GM21529 (cell line): ENCODE results near the gene ZNF335.
A peak's percentile ranks its signal among the peaks of the same experiment; 100 is the strongest.
"Not testable (repeated sequence)": the region's sequence is repeated elsewhere in the genome, so short reads cannot be mapped to it uniquely, and the experiment has no call there.

Experiments
- ATAC-seq: cut with Tn5 transposase; IDR thresholded peaks from one replicate; pipeline ENCODE4 v1.9.1; 2021; ENCODE audit not compliant: unreplicated experiment

ZNF335 gene

DNA sequence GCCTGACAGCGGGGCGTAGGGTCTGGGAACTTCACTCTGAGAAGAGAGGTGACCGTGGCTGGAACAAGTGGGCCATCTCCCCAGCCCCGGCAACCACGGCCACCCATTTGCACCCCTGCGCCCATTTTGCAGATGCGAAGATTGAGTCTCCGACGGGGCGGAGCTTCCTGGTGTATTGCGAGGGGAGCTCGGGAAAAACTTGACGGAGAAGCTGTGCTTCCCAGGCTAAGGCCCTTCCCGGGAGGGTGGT lies 653 bp downstream of the ZNF335 start:
- ATAC-seq = peak; percentile 28

GRCh38 chr20:45970646-45971424 lies 1.2 kb downstream of the ZNF335 start:
- peak; percentile 19 for ATAC-seq

DNA sequence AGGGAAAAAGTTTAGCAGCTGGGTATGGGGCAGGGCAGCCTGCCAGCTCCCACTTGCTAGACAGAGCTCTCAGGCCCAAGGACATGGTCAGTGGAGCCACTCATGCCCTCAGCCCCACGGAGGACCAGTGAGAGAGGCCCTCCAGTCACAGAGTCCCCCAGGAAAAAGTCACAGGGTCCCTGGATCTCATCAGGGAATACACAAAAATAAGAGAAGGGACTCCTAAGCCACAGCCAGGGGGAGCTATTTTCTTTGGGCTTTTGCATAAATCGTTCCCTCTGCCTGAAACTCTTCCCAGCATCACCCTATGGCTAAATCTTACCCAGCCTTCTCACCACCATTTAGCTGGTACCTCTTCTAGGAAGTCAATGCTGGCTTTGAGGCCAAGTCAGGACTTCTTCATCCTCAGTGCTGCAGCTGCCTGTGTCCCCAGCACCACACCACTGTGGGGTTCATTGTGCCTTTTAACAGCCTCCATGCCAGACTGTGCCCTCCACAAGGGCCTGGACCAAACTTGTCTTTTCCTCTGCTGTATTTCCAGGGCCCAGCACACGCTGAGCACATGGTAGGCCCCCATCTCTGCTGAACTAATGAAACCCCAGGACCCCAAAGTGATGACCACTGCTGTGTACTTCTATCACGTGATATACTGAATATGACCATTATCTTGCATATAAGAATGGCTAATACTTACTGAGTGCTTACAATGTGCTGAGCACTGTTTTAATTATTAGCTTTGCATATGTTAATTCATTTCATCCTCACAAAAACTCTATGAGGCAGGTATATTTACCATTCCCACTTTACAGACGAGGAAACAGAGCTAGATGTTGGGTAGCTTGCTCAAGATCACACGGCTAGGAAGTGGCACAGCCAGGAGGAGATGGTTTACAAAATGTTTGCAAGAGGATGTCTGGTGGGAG lies 2.0 kb downstream of the ZNF335 start:
- ATAC-seq = no peak

- no peak for ATAC-seq
Observed at GRCh38 chr20:45968801-45969711, 2.9 kb downstream of the ZNF335 start.

DNA sequence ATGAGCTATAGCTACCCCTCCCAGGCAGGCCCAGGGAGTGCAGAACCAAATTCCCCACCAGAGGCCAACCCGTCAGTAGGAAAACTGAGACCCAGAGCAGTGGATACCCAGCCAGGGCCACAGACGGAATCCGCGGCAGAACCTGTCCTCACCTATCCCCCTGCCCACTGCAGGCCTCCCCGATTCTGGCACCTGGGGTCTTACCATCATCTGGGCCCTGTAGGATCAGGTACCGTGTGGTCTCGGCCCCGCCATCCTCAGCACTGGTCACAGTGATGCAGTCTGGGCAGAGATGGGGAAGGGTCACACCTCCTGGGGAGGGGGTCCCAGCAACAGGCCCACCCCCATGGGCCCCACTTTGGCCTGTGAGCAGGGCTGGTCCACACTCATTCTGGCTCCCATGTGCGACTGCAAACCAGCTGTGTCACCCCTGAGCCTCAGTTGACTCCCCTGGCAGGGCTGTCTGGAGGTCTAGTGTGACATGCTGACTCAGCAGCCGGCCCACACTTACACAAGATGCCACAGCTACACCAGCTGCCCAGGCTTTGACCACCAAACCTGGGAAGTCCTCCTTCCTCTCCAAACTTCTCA lies 3.8 kb downstream of the ZNF335 start:
- no peak for ATAC-seq

DNA sequence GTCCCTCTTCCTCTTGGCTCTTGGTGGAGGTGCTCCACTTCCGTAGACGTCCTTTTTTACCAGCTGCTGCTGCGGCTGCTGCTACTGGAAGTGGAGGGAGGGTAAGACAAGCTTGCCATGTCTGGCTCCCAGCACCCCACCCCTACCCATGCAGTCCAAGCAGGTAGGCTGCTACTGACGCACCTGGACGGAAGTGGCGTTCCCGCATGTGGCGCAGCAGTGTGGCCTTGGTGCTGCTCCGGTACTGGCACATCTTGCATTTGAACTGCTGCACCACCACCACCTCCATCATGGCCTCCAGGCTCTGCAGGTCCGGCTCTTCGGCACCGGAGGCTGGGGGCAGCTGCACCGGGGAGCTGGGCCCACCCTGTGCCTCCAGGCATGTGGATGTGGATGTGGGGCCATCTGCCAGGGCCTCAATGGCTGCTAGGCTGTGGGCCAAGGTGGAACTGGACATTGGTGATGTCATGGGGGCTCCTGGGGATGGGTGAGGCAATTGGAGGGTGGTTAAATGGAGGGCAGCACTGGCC lies 4.4 kb downstream of the ZNF335 start:
- no peak for ATAC-seq

- ATAC-seq = peak; percentile 47
Observed at GRCh38 chr20:45965169-45966002, 6.6 kb downstream of the ZNF335 start.

- ATAC-seq = no peak
Observed at GRCh38 chr20:45964006-45964400, 8.0 kb downstream of the ZNF335 start.

- ATAC-seq = no peak
Observed at GRCh38 chr20:45963059-45964005, 8.7 kb downstream of the ZNF335 start.

- no peak for ATAC-seq
Observed at GRCh38 chr20:45962031-45962755, 9.8 kb downstream of the ZNF335 start.

DNA sequence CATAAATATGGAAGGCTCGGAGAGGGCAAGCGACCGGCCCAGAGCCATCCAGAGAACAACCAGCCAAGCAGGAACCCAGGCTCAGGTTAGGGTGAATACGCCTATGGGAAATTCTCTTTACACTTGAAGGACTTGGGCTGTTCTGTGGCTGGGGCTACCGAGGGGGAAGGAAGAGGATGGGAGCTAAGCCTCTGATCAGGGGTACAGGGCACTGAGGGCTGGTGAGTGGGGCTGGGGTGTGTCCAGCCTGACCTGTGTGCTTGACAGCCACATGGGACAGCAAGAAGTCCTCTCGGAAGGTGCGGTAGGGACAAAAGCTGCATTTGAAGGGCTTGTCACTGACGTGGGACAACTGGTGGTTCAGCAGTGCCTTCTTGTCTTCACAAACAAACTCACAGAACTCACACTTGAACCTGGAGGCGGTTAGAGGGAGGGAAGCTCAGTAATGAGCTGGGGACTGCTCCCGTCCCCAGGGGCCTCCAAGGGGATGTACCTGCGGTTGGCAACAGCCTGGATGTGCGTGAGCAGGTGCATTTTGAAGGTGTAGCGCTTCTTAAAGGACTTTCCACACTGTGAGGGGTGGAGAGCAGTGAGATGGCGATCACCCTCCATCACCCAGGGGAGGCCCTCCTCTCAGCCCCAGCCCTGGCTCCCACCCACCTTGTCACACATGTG lies 11.9 kb downstream of the ZNF335 start:
- ATAC-seq = no peak

GRCh38 chr20:45959126-45959525 lies 12.9 kb downstream of the ZNF335 start:
- no peak for ATAC-seq

GRCh38 chr20:45958593-45958992 lies 13.4 kb downstream of the ZNF335 start:
- no peak for ATAC-seq

DNA sequence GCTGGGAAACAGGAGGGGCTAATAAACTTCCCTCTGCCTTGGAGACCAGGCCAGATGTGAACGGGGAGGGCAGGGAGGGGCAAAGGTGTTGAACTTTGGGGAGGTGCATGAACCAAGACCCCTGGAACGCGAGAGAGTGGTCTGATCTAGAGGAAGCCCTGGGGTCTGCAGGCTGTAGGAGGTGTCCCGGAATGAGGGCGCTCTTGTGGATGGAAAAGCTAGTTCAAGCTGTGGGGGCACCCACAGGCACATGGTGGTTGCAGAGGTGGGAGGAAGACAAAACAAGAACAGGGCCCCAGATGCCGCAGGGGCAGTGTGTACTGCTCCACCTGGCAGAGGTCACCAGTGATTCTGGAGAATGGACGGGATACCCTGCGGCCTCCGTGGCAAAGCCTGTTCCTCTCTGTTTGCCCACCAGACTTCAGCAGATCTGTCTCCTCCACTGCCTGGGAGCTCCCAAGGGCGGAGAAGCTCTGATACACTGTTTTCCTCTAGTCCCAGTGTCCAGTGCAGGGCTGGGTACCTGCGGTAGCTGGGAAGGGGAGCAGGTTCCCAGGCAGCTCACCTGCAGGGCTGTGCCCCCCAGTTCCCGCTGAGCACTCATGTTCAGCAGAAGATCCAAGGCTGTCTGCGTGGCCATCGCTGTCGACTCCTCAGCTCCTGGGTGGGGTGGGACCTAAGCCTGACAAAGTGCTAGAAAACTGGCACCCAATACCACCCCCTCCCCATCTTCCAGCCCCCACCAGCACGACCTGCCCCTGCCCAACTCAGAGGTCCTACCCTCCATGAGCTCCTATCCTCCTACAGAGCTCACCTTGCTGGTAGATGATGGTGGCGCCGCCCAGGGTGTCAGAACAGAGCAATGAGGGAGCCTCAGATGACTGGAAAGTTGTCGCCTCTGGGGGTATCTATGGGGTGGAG lies 14.7 kb downstream of the ZNF335 start:
- no peak for ATAC-seq

DNA sequence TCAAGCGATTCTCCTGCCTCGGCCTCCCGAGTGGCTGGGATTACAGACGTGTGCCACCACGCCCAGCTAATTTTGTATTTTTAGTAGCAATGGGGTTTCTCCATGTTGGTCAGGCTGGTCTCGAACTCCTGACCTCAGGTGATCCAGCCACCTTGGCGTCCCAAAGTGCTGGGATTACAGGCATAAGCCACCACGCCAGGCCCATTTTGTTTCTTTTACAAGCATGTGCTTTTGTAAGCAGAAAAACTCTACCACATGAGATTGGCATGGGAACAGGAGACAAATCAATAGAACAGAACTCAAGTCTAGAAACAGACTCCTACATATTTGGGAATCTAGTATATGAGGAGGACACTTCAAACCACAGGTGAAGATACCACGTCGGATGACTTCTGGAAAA lies 15.7 kb downstream of the ZNF335 start:
- ATAC-seq = not testable (repeated sequence)

DNA sequence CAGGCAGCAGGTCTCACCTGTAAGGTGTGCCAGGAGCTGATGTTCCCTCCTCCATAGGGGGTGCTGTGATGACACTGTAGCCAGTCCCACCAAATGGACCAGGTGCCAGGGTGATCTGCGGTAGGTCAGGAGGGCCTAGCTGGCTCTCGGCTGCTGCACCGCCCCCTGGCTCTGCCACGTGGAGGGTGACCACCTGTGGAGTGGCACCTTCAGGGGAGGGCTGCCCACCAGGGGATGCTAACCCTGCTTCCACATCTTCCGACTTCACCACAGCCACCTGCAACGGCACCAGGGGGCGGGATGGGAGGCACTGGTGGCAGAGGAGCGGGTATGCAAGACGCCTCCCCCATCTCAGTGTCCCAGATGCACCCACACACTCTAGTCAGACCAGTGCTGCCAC lies 18.3 kb downstream of the ZNF335 start:
- no peak for ATAC-seq
